Astrocyte (in vitro differentiated cells and primary cell): ENCODE data around the gene IGF1.

Experiments
- EZH2 ChIP-seq: IDR thresholded peaks from 2 replicates; pipeline ENCODE4 v1.6.1; 2012; ENCODE audit warnings: mild to moderate bottlenecking, low read length, inconsistent platforms; ENCODE audit not compliant: insufficient read depth
- TF ChIP-seq, protein P1 (sequence below): IDR thresholded peaks from 2 replicates; pipeline ENCODE4 v1.5.1; 2011; ENCODE audit warnings: low read depth, mild to moderate bottlenecking, inconsistent platforms, low read length, moderate library complexity; ENCODE audit not compliant: insufficient read depth

DNA sequence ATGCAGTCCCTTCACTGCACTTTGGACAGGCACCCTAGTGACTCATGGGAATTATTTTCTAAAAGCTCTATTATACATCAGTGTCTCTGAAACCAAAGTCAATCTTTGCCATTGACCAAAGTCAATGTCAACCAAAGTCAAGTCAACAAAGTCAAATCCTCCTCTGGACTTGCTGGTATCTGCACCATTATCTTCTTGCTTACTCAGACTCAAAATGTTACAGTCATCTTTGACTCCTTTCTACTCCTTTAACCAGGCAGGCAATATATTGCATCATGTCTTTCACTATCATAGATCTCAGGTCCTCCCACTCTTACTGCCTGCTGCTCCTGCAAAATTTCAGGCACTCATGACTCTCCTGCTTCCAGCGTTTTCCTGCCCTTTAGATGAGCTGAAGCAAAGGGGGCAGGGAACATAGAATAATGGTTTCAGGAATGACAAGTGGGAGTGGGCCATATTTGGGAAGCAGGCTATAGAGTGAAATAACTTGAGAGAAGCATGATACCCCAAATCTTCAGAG, 39.2 kb downstream of the IGF1 start:
- TF ChIP-seq, protein P1, sequence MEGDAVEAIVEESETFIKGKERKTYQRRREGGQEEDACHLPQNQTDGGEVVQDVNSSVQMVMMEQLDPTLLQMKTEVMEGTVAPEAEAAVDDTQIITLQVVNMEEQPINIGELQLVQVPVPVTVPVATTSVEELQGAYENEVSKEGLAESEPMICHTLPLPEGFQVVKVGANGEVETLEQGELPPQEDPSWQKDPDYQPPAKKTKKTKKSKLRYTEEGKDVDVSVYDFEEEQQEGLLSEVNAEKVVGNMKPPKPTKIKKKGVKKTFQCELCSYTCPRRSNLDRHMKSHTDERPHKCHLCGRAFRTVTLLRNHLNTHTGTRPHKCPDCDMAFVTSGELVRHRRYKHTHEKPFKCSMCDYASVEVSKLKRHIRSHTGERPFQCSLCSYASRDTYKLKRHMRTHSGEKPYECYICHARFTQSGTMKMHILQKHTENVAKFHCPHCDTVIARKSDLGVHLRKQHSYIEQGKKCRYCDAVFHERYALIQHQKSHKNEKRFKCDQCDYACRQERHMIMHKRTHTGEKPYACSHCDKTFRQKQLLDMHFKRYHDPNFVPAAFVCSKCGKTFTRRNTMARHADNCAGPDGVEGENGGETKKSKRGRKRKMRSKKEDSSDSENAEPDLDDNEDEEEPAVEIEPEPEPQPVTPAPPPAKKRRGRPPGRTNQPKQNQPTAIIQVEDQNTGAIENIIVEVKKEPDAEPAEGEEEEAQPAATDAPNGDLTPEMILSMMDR: no peak
- no peak for TF ChIP-seq EZH2
